ENCODE measurements around the gene TLE3. TPM values are rescaled to one million over a fixed set of nuclear protein-coding genes. Genes with fewer than 3 reads are reported as not detected.

Gene TLE3
- total and polyA plus RNA-seq, 2 experiments from 2014 or later = 20.5 to 38.2 TPM

DNA sequence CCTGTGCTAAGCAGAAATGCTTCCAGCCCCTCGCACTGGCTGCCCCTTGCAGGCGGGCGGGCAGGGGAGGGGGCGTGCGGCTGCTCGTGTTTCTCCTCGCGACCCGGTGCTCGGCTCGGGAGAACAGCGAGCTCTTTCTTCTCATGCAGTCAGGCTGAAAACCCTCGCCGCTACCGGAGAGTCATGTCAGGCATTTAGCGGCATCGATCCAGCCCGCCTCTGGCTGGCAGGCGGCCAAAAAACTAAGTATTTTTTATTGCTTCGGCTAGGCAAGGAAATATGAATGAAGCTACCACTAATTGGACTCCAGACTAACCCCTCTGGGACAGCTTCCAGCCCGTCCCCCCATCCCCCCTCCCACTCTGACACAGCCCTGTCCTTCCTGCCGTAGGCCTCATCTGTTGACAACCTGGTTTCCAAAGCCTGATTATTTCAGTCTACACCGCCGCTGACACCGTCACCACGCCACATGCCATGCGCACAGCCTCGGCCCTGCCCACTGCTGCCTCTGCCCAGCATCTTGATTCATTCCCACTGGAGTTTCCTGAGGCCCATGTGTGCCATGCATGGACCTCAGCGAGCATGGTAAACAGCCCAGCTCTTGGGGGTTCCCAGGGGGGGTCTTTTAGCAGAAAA, 35.3 kb downstream of the TLE3 start:
- H3K36me3 ChIP-seq = peaks cover 15% of the 10 kb centered on the region
- H3K27ac ChIP-seq = no peak overlapping the region
- H3K9me3 ChIP-seq (ENCODE audit: low read depth) = no peaks in the 10 kb centered on the region
- peak in 1 of 2 donors; percentile 95 for DNase-seq (ENCODE audit: low read depth in 1 of 2, low spot score in 1 of 2)
- H3K27me3 ChIP-seq = no peaks in the 10 kb centered on the region
- TF ChIP-seq CTCF (IDR thresholded peaks at IDR 0.05; ENCODE audit: low read depth, low read length) = no peak
- H3K4me1 ChIP-seq (ENCODE audit: low read depth) = peaks cover 32% of the 10 kb centered on the region
- no peak overlapping the region for H3K4me3 ChIP-seq

- no peaks in the 10 kb centered on the region for H3K27me3 ChIP-seq
- TF ChIP-seq CTCF (IDR thresholded peaks at IDR 0.05; ENCODE audit: low read depth, low read length) = no peak
Measured at GRCh38 chr15:70061696-70062270, 35.9 kb downstream of the TLE3 start.

GRCh38 chr15:70060993-70061305, 36.8 kb downstream of the TLE3 start:
- Histone ChIP-seq H3K27me3 (no peaks in the 10 kb centered on the region), H3K9me3 (ENCODE audit: low read depth) (no peaks in the 10 kb centered on the region), H3K4me1 (ENCODE audit: low read depth) (peaks cover 32% of the 10 kb centered on the region), H3K4me3 (no peak overlapping the region), H3K36me3 (peaks cover 15% of the 10 kb centered on the region), H3K27ac (no peak overlapping the region)
- DNase-seq (ENCODE audit: low read depth in 1 of 2, low spot score in 1 of 2) = peak; percentile 29 to 53
- TF ChIP-seq CTCF (IDR thresholded peaks at IDR 0.05; ENCODE audit: low read depth, low read length) = no peak

More at GRCh38 chr15:70061696-70062270, 35.9 kb downstream of the TLE3 start:
- no peak for DNase-seq (ENCODE audit: low read depth in 1 of 2, low spot score in 1 of 2)
- no peak overlapping the region for H3K4me3 ChIP-seq
- peaks cover 15% of the 10 kb centered on the region for H3K36me3 ChIP-seq
- H3K4me1 ChIP-seq (ENCODE audit: low read depth) = peaks cover 32% of the 10 kb centered on the region
- H3K27ac ChIP-seq = no peak overlapping the region
- no peaks in the 10 kb centered on the region for H3K9me3 ChIP-seq (ENCODE audit: low read depth)

DNA sequence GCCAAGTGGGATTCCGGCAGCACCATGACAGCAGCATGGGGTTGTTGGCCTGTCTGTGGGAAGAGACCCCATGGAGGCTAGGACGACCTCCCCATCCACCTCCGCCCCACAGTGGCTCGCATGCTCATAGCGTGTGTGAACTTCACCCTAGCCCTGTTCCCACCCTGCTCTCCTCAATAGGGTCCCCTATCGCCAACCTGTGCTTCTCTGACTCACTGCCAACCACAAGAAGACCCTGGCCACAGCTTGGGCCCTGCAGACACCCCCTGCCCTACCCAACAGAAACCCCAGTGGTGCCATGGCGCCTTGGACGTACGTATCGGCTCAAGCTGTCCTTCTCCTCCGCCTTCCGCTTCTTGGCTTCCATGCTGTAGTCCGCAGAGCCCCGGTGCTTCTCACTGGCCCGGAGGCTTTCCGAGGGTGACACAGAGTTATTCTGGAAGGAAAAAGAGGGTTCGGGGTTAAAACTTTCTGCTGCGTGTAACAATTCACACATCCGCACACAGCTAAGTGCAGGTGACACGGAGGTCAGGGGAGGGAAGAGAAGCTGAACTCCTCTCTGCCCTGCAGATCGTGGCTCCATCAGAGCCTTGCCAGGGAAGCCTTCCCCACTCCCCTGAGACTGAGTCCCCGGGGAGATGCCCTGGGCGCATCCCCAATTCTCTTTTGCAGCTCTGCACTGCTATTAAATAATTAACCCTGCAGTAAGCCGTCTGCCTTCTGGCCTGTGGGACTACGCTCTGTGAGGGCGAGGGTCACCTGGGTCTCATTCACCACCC, 37.3 kb downstream of the TLE3 start:
- H3K36me3 ChIP-seq = peaks cover 15% of the 10 kb centered on the region

More for the DNA sequence above, 37.3 kb downstream of the TLE3 start:
- no peak for DNase-seq (ENCODE audit: low read depth in 1 of 2, low spot score in 1 of 2)
- no peak for TF ChIP-seq CTCF (IDR thresholded peaks at IDR 0.05; ENCODE audit: low read depth, low read length)
- Histone ChIP-seq H3K4me3 (no peak overlapping the region), H3K27me3 (no peaks in the 10 kb centered on the region), H3K9me3 (ENCODE audit: low read depth) (no peaks in the 10 kb centered on the region), H3K4me1 (ENCODE audit: low read depth) (peaks cover 32% of the 10 kb centered on the region), H3K27ac (no peak overlapping the region)
